GM12878 (cell line): ENCODE results near the gene ADCK1. TPM values are rescaled to one million over a fixed set of nuclear protein-coding genes. Genes with fewer than 3 reads are reported as not detected.

Source experiments
- ATAC-seq: fragments of 200-7000 bp; cut with Tn5 transposase; 3 replicates; pipeline ENCODE4 v1.9.1; 2020; ENCODE audit warnings: mild to moderate bottlenecking, moderate library complexity
- BruUV-seq: library from RNA; stranded (reverse); fragments of 400-500 nt; replicated peaks from 2 replicates; lab custom pipeline; 2021; lab: Mats Ljungman, UMichigan
- CTCF ChIA-PET: fragments of 300-600 bp; sonication (Branson Sonifier 250); formaldehyde crosslinking; extraction: SDS; loops from one replicate; lab custom pipeline; 2021; ENCODE audit warnings: inconsistent platforms; lab: Yijun Ruan, JAX
- POLR2A ChIA-PET: fragments of 350-600 bp; formaldehyde crosslinking; extraction: SDS; loops from one replicate; lab custom pipeline; 2021; ENCODE audit warnings: inconsistent platforms; lab: Charles Lee
- RAD21 ChIA-PET: fragments of 300-600 bp; sonication (Branson Sonifier 250); formaldehyde crosslinking; loops from one replicate; lab custom pipeline; 2023; ENCODE audit warnings: antibody characterized with exemption; ENCODE audit not compliant: unreplicated experiment; lab: Charles Lee
- SMC1A ChIA-PET: fragments of 300-600 bp; sonication (Branson Sonifier 250); formaldehyde crosslinking; loops from one replicate; lab custom pipeline; 2023; ENCODE audit not compliant: unreplicated experiment, uncharacterized antibody; lab: Charles Lee
- DNase-seq: peaks from one replicate; pipeline ENCODE4 v3.0.0-alpha.2; 2011; ENCODE audit warnings: low read depth, low spot score
- FAIRE-seq: peaks from 3 replicates; lab custom pipeline; 2011; peaks lifted over from hg19 to GRCh38; lab: Jason Lieb, UNC
- H2AFZ ChIP-seq: 2 replicates; pipeline ENCODE4 v1.6.0; 2011; ENCODE audit warnings: low read depth, low read length, control low read depth; ENCODE audit not compliant: control insufficient read depth
- H3K27ac ChIP-seq: 2 replicates; pipeline ENCODE4 v1.5.1; 2011; ENCODE audit warnings: control low read depth; ENCODE audit not compliant: control insufficient read depth, insufficient read depth
- H3K27me3 ChIP-seq, 2 experiments: replicated peaks in 1 of 2; 2 replicates each; pipeline versions ENCODE4 v1.6.0 to v1.6.1; 2011; ENCODE audit warnings: low read length in 1 of 2; ENCODE audit not compliant: control insufficient read depth in 2 of 2, insufficient read depth in 2 of 2
- H3K36me3 ChIP-seq, 2 experiments: 2 replicates each; pipeline ENCODE4 v1.5.1; 2011; ENCODE audit warnings: low read length in 1 of 2; ENCODE audit not compliant: control insufficient read depth in 2 of 2, insufficient read depth in 2 of 2
- H3K4me1 ChIP-seq: 2 replicates; pipeline ENCODE4 v1.6.1; 2011; ENCODE audit warnings: mild to moderate bottlenecking, low read length, moderate library complexity, mixed read lengths; ENCODE audit not compliant: control insufficient read depth, insufficient read depth
- H3K4me2 ChIP-seq: 2 replicates; pipeline ENCODE4 v1.6.0; 2011; ENCODE audit warnings: control low read depth; ENCODE audit not compliant: control insufficient read depth, insufficient read depth
- H3K4me3 ChIP-seq: fragments of 200-600 bp; sonication (generic); 2 replicates; pipeline ENCODE4 v1.5.1; 2016
- H3K79me2 ChIP-seq: 2 replicates; pipeline ENCODE4 v1.6.0; 2011; ENCODE audit warnings: low read length; ENCODE audit not compliant: control insufficient read depth, insufficient read depth
- H3K9ac ChIP-seq: 2 replicates; pipeline ENCODE4 v1.8.0; 2011; ENCODE audit warnings: low read length, control low read depth, mixed read lengths; ENCODE audit not compliant: control insufficient read depth, insufficient read depth
- H3K9me3 ChIP-seq: replicated peaks from 3 replicates; pipeline ENCODE4 v1.5.1; 2011; ENCODE audit warnings: mild to moderate bottlenecking, low read length; ENCODE audit not compliant: control insufficient read depth, insufficient read depth
- H4K20me1 ChIP-seq: 2 replicates; pipeline ENCODE4 v1.6.0; 2011; ENCODE audit not compliant: control insufficient read depth, insufficient read depth
- CREB1 ChIP-seq: IDR thresholded peaks from 2 replicates; pipeline ENCODE4 v1.6.1; 2012; ENCODE audit warnings: low read depth, mild to moderate bottlenecking, inconsistent platforms
- CREM ChIP-seq: IDR thresholded peaks from 2 replicates; pipeline ENCODE4 v1.6.1; 2014; ENCODE audit warnings: antibody characterized with exemption, low read depth
- E2F8 ChIP-seq: fragments of 450-650 bp; IDR thresholded peaks from 2 replicates; pipeline ENCODE4 v1.6.1; 2018; ENCODE audit warnings: mild to moderate bottlenecking, low read depth, moderate library complexity; ENCODE audit not compliant: partially characterized antibody
- FOXM1 ChIP-seq: IDR thresholded peaks from 2 replicates; pipeline ENCODE4 v1.6.1; 2012; ENCODE audit warnings: low read depth, mild to moderate bottlenecking, inconsistent platforms, low read length, moderate library complexity
- HCFC1 ChIP-seq: fragments of 150-350 bp; IDR thresholded peaks from 2 replicates; pipeline ENCODE4 v1.6.1; 2014; ENCODE audit warnings: low read length
- HDAC2 ChIP-seq: fragments of 200-600 bp; sonication (generic); IDR thresholded peaks from 2 replicates; pipeline ENCODE4 v1.6.1; 2017
- HDGF ChIP-seq: fragments of 450-650 bp; IDR thresholded peaks from 2 replicates; pipeline ENCODE4 v1.6.1; 2016; ENCODE audit warnings: antibody characterized with exemption
- JUNB ChIP-seq: IDR thresholded peaks from 2 replicates; pipeline ENCODE4 v1.6.1; 2016; ENCODE audit warnings: antibody characterized with exemption, mild to moderate bottlenecking
- MYC ChIP-seq: IDR thresholded peaks from 2 replicates; pipeline ENCODE4 v1.6.1; 2011; ENCODE audit warnings: mild to moderate bottlenecking, low read length, moderate library complexity, inconsistent platforms; ENCODE audit not compliant: insufficient read depth, insufficient replicate concordance, insufficient read length, severe bottlenecking
- PBX3 ChIP-seq: IDR thresholded peaks from 2 replicates; pipeline ENCODE4 v1.6.1; 2011; ENCODE audit warnings: mild to moderate bottlenecking, low read depth, low read length, moderate library complexity; ENCODE audit not compliant: insufficient replicate concordance
- POU2F2 ChIP-seq: IDR thresholded peaks from 3 replicates; pipeline ENCODE4 v1.6.1; 2011; ENCODE audit warnings: low read depth, mild to moderate bottlenecking, low read length, borderline replicate concordance
- RCOR1 ChIP-seq: conservative IDR thresholded peaks from 2 replicates; pipeline ENCODE4 v1.6.1; 2012; ENCODE audit warnings: low read depth, low read length, improper control_type of control experiment
- SMAD1 ChIP-seq: fragments of 450-650 bp; IDR thresholded peaks from 2 replicates; pipeline ENCODE4 v1.6.1; 2018; ENCODE audit warnings: mild to moderate bottlenecking, low read depth; ENCODE audit not compliant: partially characterized antibody
- SRF ChIP-seq, 2 experiments: IDR thresholded peaks; 2 replicates each; pipeline ENCODE4 v1.6.1; 2011; ENCODE audit warnings: low read depth in 2 of 2, low read length in 2 of 2, mild to moderate bottlenecking in 1 of 2, moderate library complexity in 1 of 2
- WRNIP1 ChIP-seq: IDR thresholded peaks from 2 replicates; pipeline ENCODE4 v1.6.1; 2011; ENCODE audit warnings: low read depth, low read length, improper control_type of control experiment, borderline replicate concordance
- ZNF217 ChIP-seq: fragments of 450-650 bp; IDR thresholded peaks from 2 replicates; pipeline ENCODE4 v1.6.1; 2017; ENCODE audit warnings: antibody characterized with exemption, mild to moderate bottlenecking
- ZNF384 ChIP-seq: IDR thresholded peaks from 2 replicates; pipeline ENCODE4 v1.6.1; 2012; ENCODE audit warnings: low read depth, mild to moderate bottlenecking, low read length, improper control_type of control experiment, borderline replicate concordance
- ZNF622 ChIP-seq: fragments of 450-650 bp; IDR thresholded peaks from 2 replicates; pipeline ENCODE4 v1.6.1; 2017; ENCODE audit warnings: mild to moderate bottlenecking, inconsistent platforms
- WGBS: methylation state at CpG from one replicate; pipeline ENCODE4 v1.1.6; 2016; ENCODE audit warnings: low lambda C conversion rate; ENCODE audit not compliant: insufficient replicate concordance, insufficient coverage; ENCODE audit errors: missing lambda C conversion rate; 5-methylcytosine and 5-hydroxymethylcytosine counted together
- in situ Hi-C: fragments of 300-500 bp; cut with MboI; formaldehyde crosslinking; loops from 9 replicates; pipeline ENCODE4 v1.14.3; 2018; ENCODE audit warnings: mixed read lengths
- intact Hi-C: fragments of 100-400 bp; cut with micrococcal nuclease; formaldehyde crosslinking; loops from one replicate; pipeline ENCODE4 v1.14.2; 2022; ENCODE audit not compliant: unreplicated experiment
- polyA plus RNA-seq, 11 experiments: library from polyadenylated mRNA; depleted of rRNA in 4 of 11; unstranded in 6 of 11; stranded (reverse) in 5 of 11; fragments of >200 nt; fragmentation: Nextera tagmentation in 4 of 11; fragmentation: Illumina TruSeq in 1 of 11; extraction: Ambion mirVana in 4 of 11; extraction: Trizol in 1 of 11; gene quantifications; 1 replicate in 1 of 11; 2 replicates in 10 of 11; pipeline versions ENCODE4 v1.2.1 to v1.2.3, GENCODE V29; 2011 to 2016; ENCODE audit warnings: inconsistent platforms in 2 of 11, missing spikeins in 2 of 11, low read depth in 1 of 11
- total RNA-seq, 4 experiments: library from RNA; depleted of rRNA in 3 of 4; stranded (reverse); fragments of >200 nt in 3 of 4; fragmentation: Illumina TruSeq in 1 of 4; extraction: Trizol in 1 of 4; gene quantifications; 2 replicates each; pipeline versions ENCODE4 v1.2.1 to v1.2.3, GENCODE V29; 2013 to 2021
- TF ChIP-seq, protein P1 (sequence below): IDR thresholded peaks from 2 replicates; pipeline ENCODE4 v1.6.1; 2012; ENCODE audit warnings: low read depth, low read length, improper control_type of control experiment

ADCK1 gene
- total and polyA plus RNA-seq, 10 of the 15 experiments (the other 5 are each of a cell fraction or from before 2014, with no cell fraction given): 3.3 to 8.5 (median 5.1) TPM

DNA sequence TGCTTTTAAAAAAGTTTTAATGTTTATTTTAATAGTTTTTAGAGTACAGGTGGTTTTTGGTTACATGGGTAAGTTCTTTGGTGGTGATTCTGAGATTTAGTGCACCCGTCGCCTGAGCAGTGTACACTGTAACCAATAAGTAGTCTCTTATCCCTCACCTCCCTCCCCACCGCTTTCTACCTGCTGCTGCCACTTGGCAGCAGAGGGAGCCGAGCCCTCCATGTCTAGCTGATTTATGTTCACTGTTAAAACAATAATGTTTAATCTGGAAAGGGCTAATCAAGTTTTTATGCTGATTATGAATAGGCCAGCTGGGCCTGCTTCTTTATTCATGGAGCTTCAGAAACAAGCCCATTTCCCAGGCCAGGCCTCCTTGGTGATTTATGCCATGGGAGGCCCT, 73.1 kb downstream of the ADCK1 start:
- Histone ChIP-seq H3K9me3 (peaks cover 4% of the 10 kb centered on the region; the same call in 1 of the 3 replicates), H3K4me3 (no peak overlapping the region), H3K27ac (no peak overlapping the region), H3K79me2 (no peaks in the 10 kb centered on the region), H3K36me3 (no peaks in the 10 kb centered on the region), H4K20me1 (no peaks in the 10 kb centered on the region), H2AFZ (no peak overlapping the region), H3K27me3 (no peaks in the 10 kb centered on the region), H3K9ac (no peak overlapping the region), H3K4me1 (no peaks in the 10 kb centered on the region), H3K4me2 (no peak overlapping the region)
- 96% methylated on average over 4 of the region's 4 CpGs for WGBS
- ATAC-seq (no peak), DNase-seq (no peak), FAIRE-seq (no peak)
- POLR2A ChIA-PET: no interaction called here
- no peak for TF ChIP-seq HDGF
- TF ChIP-seq JUNB: no peak
- TF ChIP-seq, protein P1, sequence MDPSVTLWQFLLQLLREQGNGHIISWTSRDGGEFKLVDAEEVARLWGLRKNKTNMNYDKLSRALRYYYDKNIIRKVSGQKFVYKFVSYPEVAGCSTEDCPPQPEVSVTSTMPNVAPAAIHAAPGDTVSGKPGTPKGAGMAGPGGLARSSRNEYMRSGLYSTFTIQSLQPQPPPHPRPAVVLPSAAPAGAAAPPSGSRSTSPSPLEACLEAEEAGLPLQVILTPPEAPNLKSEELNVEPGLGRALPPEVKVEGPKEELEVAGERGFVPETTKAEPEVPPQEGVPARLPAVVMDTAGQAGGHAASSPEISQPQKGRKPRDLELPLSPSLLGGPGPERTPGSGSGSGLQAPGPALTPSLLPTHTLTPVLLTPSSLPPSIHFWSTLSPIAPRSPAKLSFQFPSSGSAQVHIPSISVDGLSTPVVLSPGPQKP: no peak
- no peak for TF ChIP-seq POU2F2
- no peak for TF ChIP-seq HCFC1
- TF ChIP-seq MYC: no peak
- no peak for TF ChIP-seq FOXM1
- TF ChIP-seq CREM: no peak
- no peak for TF ChIP-seq ZNF384
- no peak for TF ChIP-seq SRF (IDR thresholded peaks at IDR 0.05; ENCODE audit: low read depth in 2 of 2, low read length in 2 of 2)
- TF ChIP-seq WRNIP1: no peak
- TF ChIP-seq CREB1: no peak
- no peak for TF ChIP-seq E2F8
- no peak for TF ChIP-seq HDAC2
- TF ChIP-seq ZNF622: no peak
- TF ChIP-seq SMAD1: no peak
- TF ChIP-seq PBX3: no peak
- no peak for TF ChIP-seq RCOR1
- no peak for TF ChIP-seq ZNF217
- SMC1A ChIA-PET: no interaction called here
- RAD21 ChIA-PET: no interaction called here
- intact Hi-C loops (no loop called here), in situ Hi-C loops (no loop called here)
- CTCF ChIA-PET: interaction anchor here (2.4 kb wide), 1 partner anchor 11 kb away, joined by 12 read pairs; no protein-coding TSS in a partner anchor
- BruUV-seq: no TSS peak
